Measurements from ENCODE around the gene SGMS1. TPM values are rescaled to one million over a fixed set of nuclear protein-coding genes. Genes with fewer than 3 reads are reported as not detected.

The SGMS1 gene
- polyA plus RNA-seq, 1 of the 3 experiments (the other 2 are of a cell fraction), result 6.3 TPM

DNA sequence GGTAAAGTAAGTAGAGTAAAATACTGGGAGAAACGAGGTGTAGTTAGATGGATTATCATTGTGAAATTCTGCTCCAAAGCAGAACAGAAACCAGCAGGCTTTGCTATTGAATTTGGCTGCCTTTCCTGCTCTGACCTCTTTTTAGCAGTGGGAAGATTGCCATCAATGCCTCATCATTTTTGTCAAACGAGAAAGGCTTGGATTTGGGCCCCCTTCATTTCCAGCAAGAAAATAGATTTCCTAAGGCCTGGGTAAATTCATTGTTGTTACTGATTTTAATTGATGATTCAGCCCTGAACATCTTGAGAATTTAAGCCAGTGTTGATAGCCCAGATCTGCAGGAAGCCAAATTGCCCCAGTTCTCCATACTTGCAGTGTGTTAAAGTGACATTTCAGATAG, 337.2 kb downstream of the SGMS1 start:
- Histone ChIP-seq H3K9me3 (no peaks in the 10 kb centered on the region), H3F3A (replicated peaks; ENCODE audit: insufficient read depth) (no peaks in the 10 kb centered on the region), H3K9ac (no peak overlapping the region), H3K27ac (ENCODE audit: low read depth in 2 of 2, low read length in 1 of 2) (no peak overlapping the region), H3K79me2 (ENCODE audit: insufficient read depth) (no peaks in the 10 kb centered on the region), H3K4me1 (ENCODE audit: control insufficient read depth in 1 of 2, insufficient read depth in 2 of 2, low read depth in 1 of 2, low read length in 1 of 2) (no peaks in the 10 kb centered on the region), H3K36me3 (replicated peaks in 1 of 2; ENCODE audit: control insufficient read depth in 1 of 2, insufficient read depth in 2 of 2, low read length in 1 of 2) (no peaks in the 10 kb centered on the region), H4K20me1 (ENCODE audit: insufficient read depth) (no peaks in the 10 kb centered on the region), H3K4me3 (ENCODE audit: low read depth in 2 of 2, low read length in 1 of 2) (no peak overlapping the region), H2AFZ (ENCODE audit: low read depth) (no peak overlapping the region), H3K9me2 (no peaks in the 10 kb centered on the region), H3K27me3 (ENCODE audit: insufficient read depth) (no peaks in the 10 kb centered on the region), H3K4me2 (no peak overlapping the region)
- ChIA-PET POLR2A (no interaction called here), CTCF (no interaction called here)
- no peak for DNase-seq
- 2% methylated on average over 2 of the region's 2 CpGs for WGBS (ENCODE audit: low lambda C conversion rate)
- TF ChIP-seq NFIC (IDR thresholded peaks at IDR 0.05; ENCODE audit: borderline replicate concordance) (no peak), SMC3 (IDR thresholded peaks at IDR 0.05; ENCODE audit: low read depth, low read length) (no peak), MEF2A (IDR thresholded peaks at IDR 0.05; ENCODE audit: borderline replicate concordance, low read depth) (no peak), TCF12 (IDR thresholded peaks at IDR 0.05) (no peak), FOXM1 (IDR thresholded peaks at IDR 0.05; ENCODE audit: low read depth) (no peak), GABPA (IDR thresholded peaks at IDR 0.05; ENCODE audit: low read depth) (no peak), RFX5 (IDR thresholded peaks at IDR 0.05; ENCODE audit: low read length) (no peak), ELF1 (IDR thresholded peaks at IDR 0.05) (no peak), TAF1 (IDR thresholded peaks at IDR 0.05; ENCODE audit: borderline replicate concordance, low read depth, low read length) (no peak), CHD2 (IDR thresholded peaks at IDR 0.05; ENCODE audit: low read length, partially characterized antibody) (no peak), FOSL2 (IDR thresholded peaks at IDR 0.05; ENCODE audit: borderline replicate concordance, low read depth) (no peak), TEAD4 (IDR thresholded peaks at IDR 0.05; ENCODE audit: borderline replicate concordance, insufficient read depth) (no peak), RCOR1 (IDR thresholded peaks at IDR 0.05; ENCODE audit: low read length) (no peak), SIN3A (IDR thresholded peaks at IDR 0.05; ENCODE audit: borderline replicate concordance, low read depth, low read length) (no peak)
- TF ChIP-seq, protein P1, sequence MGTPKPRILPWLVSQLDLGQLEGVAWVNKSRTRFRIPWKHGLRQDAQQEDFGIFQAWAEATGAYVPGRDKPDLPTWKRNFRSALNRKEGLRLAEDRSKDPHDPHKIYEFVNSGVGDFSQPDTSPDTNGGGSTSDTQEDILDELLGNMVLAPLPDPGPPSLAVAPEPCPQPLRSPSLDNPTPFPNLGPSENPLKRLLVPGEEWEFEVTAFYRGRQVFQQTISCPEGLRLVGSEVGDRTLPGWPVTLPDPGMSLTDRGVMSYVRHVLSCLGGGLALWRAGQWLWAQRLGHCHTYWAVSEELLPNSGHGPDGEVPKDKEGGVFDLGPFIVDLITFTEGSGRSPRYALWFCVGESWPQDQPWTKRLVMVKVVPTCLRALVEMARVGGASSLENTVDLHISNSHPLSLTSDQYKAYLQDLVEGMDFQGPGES (IDR thresholded peaks at IDR 0.05; ENCODE audit: low read depth, low read length), result no peak
- TF ChIP-seq, protein P2, sequence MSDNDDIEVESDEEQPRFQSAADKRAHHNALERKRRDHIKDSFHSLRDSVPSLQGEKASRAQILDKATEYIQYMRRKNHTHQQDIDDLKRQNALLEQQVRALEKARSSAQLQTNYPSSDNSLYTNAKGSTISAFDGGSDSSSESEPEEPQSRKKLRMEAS (IDR thresholded peaks at IDR 0.05; ENCODE audit: low read depth), result no peak
- TF ChIP-seq, protein P3, sequence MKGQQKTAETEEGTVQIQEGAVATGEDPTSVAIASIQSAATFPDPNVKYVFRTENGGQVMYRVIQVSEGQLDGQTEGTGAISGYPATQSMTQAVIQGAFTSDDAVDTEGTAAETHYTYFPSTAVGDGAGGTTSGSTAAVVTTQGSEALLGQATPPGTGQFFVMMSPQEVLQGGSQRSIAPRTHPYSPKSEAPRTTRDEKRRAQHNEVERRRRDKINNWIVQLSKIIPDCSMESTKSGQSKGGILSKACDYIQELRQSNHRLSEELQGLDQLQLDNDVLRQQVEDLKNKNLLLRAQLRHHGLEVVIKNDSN (IDR thresholded peaks at IDR 0.05; ENCODE audit: borderline replicate concordance, low read depth), result no peak
- TF ChIP-seq, protein P4, sequence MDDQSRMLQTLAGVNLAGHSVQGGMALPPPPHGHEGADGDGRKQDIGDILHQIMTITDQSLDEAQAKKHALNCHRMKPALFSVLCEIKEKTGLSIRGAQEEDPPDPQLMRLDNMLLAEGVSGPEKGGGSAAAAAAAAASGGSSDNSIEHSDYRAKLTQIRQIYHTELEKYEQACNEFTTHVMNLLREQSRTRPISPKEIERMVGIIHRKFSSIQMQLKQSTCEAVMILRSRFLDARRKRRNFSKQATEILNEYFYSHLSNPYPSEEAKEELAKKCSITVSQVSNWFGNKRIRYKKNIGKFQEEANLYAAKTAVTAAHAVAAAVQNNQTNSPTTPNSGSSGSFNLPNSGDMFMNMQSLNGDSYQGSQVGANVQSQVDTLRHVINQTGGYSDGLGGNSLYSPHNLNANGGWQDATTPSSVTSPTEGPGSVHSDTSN (IDR thresholded peaks at IDR 0.05), result no peak
